Measurements from ENCODE around the gene RNASE8.

RNASE8 gene

DNA sequence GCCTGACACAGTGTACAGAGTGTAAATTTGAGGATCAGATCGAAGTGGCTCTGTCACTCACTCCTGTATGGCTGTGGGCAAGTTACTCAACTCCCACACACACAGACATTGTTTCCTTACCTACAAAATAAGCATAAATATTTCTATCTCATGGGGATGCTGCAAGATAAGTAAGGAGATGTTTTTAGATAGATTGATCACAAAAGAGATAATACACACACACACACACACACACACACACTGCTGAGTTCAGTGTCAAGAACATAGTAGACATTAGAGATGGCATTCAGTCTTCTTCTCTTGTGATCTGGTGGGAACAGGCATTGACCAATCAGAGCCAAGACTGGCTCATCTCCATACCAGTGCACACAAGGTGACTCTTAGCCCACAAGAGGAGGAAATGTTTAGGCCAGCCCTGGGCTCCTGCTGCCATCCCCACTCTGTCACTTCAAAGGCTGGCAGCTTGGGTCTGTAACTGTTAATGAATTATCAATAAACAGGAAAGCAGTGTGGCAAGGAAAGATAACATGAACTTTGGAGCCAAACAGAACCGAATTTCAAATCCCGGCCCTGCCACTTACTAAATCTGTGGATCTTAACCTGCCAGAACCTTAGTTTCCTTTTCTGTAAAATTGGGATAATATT lies 3.4 kb upstream of the RNASE8 start:
- no peak for DNase-seq

DNA sequence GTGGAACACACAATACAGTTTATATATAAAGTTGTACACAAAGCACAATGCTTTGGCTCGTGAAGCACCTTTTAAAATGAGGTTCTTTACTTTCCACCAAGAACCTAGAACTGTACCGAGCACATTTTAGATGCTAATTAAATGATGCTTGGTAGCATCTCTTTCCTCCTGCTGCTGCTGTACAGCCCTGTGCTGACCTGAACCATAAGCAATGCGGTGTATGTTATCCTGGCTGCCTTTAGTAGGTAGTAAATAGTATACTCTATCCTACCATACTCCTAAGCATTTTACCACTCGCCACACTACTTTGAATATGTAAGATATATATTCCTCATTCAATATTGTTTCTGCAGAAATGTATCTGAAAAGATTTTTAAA lies 2.9 kb upstream of the RNASE8 start:
- DNase-seq = no peak

DNA sequence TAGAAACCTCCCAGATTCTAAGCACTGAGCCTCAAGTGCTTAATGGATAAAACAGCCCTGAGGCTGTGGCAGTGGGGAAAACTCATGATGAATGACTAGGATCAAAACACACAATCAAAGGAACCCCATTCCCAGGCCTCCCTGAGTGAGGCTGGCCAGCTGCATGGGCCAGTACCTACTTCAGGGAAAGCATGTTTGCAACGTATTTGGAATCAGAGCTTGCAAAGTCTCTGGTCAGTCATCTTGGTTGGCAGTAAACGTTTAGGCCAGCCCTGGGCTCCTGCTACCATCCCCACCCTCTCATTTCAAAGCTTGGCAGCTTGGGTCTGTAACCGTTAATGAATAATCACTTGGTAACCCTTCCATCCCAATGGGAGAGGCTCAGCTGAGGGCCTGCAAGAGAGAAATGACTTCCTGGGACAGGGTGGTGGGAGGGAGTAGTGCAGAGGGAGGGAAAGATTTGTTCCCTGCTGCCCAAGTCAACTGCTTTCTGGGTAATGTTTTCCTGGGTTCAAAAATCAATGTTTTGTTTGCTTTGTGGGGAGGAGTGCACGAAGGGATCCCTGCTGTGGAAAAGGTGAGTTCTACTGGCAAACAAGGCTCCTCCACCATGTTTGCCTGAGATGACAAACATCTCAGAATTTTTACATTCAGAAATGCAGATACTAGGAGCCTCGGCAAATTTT lies 2.0 kb upstream of the RNASE8 start:
- no peak for DNase-seq

DNA sequence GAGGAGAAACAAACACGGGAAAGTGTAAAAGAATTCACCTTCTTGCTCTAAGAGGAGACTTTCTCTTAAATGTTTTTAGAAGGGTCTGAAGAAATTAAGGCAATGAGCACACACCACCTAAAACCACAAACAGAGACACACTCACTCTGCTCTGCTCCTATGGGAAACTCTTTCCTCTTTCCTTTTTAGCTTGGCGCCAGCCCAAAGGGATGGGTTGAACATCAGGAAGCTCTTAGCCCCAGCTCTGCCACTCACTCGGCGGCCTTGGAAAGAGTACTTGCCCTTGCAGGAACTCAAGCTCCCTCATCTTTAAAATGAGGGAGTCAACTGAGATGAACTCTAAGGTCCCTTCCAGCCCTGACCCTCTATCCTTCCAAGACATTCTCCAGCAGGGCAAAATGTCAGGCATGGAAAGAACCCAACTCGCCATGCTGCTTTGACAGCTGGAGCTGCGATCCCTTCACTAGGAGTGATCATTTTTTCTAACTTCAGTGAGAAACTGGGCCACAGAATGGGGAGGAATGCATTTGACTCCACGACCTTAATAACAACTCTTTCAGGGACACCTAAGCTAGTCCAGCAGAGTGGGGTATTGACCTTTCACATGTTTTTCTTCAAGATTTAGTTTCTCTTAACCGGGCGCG lies 980 bp upstream of the RNASE8 start:
- DNase-seq = no peak

DNA sequence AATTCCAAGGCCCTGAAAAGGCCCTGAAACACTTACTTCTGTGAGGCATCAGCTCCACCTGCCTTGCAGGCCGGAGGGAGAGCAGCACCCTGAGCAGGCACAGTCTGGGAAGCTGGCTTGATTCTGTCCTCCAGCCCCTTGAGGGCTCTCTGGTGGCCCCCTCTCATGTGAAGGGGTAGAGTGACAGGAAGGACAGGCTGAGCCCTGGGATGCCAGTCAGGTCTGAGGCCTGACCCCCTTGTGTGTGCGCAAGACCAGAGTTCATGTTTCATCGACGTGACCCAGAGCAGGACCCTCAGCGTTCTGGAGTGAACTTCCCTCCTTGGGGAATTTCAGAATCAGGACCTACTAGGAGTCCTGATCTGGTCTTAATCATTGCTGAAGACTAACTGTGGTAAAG lies 1.3 kb downstream of the RNASE8 start:
- no peak for DNase-seq

DNA sequence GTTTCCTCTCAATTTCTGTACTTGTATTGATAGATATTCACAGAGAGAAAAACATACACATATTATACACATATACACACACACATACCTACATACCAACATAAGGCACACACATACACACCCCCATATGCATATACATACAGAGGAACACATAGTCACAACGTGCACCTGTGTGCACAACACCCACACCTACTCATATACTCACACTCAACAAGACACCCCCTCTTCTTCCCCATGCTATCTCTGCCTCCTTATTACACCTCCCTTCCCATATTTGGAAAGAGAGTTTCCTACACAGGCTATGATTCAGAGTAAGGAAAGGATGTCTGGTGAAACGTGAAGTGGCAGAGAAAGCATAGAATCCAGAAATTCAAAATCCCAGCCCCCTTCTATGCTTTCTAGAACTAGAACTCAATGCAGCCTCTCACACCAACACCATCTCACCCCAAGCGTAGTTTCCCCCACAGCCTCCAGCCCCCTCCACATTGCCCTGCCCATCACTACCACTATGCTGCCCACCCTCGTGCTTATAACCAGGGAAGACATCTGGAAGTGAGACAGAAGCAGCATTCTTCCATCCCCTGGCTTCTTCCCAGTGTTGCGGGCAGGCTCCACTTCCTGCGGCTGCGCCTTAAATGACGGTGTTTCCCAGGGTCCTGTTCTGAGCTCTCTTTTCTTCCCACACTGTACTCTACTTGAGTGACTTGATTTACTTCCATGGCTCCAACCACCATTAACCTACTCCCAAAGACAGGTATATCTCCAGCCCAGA lies 2.4 kb downstream of the RNASE8 start:
- DNase-seq = no peak

DNA sequence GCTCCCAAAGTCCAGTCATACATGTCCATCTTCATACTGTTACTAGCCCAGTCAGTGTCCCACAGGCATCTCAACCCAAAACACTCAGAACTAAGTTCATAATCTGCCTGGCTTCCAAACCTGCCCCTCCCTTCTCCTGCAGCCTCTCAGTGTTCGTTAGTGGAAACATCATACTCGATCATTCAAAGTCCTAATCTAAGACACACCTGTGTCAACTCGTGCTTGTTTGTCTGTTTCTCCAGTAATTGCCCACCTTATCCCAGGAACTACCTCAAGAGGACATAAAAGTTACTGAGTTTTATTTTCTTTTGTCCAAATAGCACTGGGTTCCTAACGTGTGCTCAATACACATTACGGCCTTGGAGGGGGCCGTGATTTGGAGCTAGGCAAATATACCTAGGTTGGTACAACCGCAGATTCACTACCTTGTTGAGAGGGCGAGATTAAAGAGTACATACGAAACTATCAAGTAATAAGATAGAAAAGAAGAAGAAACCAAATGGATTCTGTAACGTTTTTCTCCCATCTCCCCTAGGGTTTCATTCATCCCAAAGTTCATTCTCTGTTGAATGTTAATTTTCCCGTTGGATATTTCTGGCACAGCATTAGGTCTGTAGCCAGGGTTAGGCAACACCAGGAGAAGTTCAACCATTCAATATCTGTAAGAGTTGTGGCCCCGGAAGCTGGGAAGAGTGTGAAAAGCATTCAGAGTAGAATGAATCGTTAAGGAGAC lies 3.2 kb downstream of the RNASE8 start:
- no peak for DNase-seq

DNA sequence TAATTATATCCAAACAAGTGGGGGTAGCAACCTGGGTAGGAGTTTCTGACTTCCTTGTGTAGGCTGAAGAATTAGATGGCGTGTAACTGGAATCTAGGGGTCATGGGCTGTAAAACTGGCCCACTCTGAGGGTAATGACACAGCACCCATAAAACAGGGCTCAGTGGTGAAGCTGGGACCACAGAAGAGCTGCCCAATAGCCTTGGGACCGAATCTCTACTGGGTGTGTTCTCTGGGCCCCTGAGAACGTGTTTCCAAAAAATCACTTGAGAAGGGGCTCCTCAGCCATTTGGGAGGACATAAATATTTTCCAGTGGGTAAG lies 3.7 kb downstream of the RNASE8 start:
- no peak for DNase-seq

DNA sequence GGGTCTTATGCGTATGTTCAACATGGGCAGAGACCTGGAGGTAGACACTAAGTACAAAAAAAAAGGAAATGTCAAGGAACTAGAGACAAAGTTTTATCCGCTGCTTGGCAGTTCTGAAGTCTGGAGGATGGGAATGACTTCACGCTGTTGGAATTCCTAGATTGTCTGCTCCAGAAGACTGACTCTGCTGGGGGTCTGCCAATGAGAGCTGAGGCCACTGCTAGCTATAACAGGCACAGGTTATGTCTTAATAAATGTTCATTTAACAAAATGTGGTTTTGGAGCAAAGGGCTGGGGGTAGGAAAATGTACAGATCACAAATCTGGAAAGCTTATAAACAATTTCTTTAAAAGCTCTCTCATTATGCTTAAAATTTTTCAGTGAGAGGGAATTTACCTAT lies 5.9 kb downstream of the RNASE8 start:
- no peak for DNase-seq

DNA sequence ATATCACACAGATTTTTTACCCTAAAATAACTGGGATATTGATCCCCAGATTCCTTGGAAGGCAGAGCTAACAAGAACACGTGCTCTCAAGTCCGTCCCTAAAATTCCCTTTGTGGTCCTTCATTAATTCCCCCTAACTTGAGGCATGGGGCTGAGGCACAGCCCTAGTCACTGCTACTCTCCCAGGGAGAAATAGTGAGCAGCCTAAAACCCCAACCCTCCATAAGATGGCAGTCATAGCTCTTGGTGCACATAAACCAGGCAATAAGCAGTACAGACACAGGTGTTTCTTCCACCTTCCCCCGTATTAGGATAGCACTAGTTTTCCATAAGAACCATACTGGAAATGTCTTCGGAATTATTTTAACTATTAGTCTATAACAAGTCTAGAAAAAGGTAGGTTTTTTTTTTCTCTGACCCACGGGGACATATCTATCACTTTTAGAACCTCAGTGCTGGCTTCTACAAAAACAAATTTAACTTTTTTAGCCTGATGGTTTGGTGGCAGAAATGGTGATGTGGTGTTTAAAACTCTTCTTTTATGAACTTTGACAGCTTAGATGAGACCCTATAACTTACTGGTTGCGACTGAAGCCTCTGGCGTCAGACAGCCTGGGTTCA lies 9.4 kb downstream of the RNASE8 start:
- peak in 1 of 2 donors; percentile 10 for DNase-seq

DNA sequence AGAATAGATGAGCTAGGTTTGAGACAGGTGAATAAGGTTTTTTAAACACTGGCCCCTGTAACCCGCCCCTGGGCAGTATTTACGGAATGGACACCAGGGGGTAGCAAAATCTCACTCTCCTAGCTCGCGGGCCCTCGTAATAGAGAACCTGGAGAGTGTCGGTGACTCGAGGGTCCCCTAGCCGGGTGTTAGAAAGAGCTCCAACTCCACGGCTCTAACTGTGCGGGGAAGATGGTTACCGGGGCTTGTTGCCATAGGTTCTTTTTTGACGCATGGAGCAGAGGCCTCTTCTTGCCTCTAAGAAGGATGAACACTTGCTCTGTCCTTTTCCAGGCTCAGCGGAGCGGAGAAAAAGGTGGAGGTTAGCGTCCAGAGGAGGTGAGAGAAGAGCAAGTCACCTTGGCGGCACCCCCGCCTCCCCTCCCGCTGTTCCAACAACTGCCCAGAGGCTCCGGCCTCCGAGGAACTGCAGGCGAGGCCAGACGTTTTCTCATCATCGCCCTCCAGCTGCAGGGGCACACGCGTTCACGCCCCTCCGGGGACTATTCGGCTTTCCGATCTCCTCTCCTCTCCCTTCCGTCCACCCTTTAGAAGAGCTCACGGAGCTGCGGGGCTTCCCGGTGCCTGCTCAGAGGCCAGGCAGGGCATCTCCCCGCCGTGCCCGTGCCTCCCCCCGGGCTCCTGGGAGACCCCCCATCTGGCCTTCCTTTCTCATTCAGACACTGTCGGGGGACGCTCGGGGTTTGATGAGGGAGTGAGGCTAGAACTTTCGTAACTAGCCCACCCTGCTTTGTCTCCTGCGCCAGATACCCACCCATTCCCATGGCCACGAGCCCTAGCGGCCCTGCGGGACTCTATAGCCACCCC lies 11.1 kb downstream of the RNASE8 start:
- peak in 1 of 2 donors; percentile 47 for DNase-seq

DNA sequence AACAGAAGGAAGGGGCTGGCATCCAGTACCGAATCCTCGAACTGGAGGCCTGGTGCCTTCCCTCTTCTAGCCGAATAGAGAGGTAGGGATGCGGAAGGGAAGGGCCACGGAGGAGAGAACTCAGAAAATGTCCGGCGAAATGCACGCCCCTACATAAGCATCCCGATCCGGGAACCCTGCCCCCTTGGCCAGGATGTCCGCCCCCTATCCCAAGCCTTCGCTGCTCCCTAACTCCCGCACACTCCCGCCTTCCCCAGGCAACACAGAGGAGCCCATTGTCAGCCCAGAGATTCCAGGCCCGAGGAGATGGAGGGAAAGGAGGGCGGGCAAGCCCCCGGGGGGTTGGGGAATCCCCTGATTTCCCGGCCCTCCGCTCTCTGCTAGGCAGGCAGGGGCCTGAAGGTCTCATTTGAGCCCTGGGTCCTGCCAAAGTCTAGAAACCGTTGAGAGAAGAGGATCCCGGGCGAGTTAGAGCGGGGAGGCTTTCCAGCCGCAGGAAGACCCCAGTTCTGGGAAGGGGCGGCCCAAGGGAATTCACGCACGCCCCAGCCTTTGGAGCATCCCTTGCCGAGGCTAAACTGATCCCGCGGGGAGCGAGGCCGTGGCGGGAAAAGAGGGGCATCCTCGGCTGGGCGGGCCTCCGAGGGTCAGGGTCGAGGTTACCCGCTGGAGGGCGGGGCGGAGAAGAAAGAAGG lies 11.9 kb downstream of the RNASE8 start:
- no peak for DNase-seq

DNA sequence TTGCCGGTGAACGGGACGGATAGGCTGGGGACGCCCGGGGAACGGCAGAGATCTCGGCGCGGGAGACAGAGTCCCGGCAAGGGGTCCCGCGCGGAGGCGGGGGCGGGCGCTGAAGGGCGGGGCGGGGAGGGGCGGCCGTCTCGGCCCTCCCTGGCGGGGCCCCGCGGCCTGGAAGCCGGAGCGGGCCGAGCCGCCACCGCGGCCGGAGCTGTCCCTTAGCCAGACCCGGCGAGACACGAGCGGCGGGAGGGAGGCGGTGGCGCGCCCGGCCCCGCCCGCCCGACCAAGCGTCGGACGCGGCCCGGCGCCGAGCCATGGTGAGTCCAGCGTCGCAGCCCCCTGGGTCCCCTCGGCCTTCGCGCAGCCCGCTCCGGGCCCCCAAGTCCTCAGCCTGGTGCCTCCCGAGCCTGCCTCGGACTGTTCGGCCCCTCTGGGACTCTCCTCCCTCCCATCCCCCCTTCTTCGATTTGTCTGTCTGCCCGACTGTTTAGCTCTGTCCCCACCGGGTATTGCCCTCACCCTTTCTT lies 12.5 kb downstream of the RNASE8 start, which contains the start of gene ARHGEF40:
Gene ARHGEF40 (plus strand): TSS at position 222 of the 527 bp plus-strand sequence. CDS start 93 bp downstream, at position 315.
- DNase-seq = no peak

DNA sequence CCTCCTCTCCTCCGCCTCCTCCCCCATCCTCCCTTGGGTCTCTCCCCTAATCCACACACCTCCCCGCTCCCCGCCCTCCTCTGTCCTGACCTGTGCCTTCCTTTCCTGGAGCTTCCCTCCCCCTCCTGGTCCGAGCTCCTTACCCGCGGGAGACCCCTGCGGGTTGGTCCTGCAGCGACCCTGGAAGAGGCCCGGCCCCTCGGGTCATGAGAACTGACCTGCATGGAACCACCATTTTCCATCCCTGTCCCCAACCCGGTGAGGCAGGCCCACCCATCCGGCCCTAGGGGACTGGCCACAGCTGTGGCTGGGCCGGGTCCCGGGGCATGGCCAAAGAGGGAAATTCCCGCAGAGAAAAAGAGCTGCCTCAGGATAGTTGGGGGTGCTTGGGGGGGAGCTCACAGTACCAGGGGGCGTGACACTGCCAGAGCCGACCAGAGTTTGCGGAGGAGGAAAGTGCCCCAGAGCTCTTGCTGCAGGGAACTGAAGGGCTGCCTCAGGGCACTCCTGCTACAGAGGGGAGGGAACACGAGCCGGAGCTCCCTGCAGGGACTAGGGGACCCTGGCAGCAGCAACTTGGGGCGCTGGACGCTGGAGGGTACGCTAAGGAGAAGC lies 13.1 kb downstream of the RNASE8 start:
- DNase-seq = peak; percentile 8 to 72

DNA sequence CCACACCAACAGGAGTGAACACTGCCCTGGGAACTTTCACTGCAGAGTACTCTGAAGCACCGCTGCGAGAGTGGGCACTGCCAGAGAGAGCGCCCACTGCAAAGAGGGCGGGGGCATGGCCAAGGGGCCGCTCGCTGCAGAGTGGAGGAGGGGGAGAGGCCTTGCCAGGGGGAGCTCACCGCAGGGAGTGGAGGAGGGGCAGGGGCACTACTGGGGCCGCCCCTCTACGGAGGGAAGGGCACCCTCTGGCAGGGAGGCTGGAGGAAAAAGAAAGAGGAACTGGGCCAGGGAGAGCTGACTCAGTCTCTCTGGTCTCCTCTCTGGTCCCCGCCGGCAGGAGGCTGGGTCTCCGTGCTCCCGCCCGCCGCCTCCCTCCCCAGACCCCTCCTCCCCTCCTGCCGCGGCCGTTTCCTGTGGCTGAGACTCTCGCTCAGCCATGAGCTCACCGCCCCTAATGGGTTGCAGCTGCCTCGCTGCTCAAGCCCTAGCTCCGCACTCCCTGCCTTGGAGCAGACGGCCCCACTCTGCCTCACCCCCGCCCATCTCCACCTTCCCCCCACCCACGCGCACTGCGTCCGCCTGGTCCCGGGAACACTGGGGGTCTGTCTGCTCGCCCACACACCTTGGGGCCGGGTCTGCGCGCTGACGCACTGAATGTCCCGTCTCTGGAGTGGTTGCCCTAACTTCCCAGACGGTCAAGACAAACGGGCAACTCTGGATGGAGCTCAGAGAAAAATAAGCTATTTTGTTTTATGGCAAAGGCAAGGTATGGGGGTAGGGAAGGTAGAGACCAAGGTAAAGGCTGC lies 13.8 kb downstream of the RNASE8 start:
- DNase-seq = peak; percentile 89 to 90

DNA sequence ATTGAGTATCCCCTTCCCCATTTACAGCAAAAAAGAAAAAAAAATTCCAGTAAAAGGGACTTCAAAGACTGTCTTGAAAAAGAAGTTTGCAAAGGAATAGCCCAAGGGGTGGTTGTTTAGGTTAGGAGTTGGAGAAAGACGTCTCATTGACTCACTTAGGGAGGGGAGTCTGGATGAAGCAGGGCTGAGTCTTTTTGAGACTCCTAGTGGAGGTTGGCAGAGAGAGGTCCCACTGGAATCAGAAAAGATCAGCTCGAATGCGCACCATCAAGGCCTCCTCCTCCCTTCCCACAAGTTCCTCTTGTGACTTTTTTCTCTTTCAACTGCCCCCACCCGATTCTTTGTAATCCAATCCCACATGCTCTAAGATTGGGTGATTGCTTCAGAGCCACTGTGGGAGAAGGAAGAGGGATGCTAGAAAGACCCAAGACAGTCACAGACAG lies 14.4 kb downstream of the RNASE8 start:
- peak in 1 of 2 donors; percentile 47 for DNase-seq

DNA sequence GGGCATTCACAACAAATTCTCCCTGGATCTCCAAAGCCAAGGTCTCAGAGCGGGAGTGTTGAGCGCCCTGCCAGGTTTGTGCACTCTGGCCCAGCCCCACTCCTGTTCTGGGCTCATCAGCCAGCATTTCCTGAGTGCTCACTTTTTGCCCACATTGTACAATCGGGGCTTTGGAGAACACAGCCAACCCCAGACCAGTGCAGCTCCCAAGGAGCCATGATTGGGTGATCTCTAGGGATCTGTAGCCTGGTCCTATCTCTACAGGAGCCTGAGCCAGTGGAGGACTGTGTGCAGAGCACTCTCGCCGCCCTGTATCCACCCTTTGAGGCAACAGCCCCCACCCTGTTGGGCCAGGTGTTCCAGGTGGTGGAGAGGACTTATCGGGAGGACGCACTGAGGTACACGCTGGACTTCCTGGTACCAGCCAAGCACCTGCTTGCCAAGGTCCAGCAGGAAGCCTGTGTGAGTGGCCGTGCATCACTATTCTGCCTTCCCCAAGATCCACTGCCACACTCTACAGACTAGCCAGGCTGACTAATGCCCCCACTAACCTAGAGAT lies 15.2 kb downstream of the RNASE8 start:
- DNase-seq = no peak

DNA sequence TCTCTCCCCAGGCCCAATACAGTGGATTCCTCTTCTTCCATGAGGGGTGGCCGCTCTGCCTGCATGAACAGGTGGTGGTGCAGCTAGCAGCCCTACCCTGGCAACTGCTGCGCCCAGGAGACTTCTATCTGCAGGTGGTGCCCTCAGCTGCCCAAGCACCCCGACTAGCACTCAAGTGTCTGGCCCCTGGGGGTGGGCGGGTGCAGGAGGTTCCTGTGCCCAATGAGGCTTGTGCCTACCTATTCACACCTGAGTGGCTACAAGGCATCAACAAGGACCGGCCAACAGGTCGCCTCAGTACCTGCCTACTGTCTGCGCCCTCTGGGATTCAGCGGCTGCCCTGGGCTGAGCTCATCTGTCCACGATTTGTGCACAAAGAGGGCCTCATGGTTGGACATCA lies 16.3 kb downstream of the RNASE8 start:
- no peak for DNase-seq

All from bone marrow (tissue), 2 donors.